GM18520 (cell line): ENCODE results near the gene INTS15.

Source experiments
- ATAC-seq: cut with Tn5 transposase; IDR thresholded peaks from one replicate; pipeline ENCODE4 v1.9.1; 2021; ENCODE audit not compliant: unreplicated experiment

The INTS15 gene

GRCh38 chr7:6642239-6642839, 52.5 kb downstream of the INTS15 start:
- no peak for ATAC-seq

DNA sequence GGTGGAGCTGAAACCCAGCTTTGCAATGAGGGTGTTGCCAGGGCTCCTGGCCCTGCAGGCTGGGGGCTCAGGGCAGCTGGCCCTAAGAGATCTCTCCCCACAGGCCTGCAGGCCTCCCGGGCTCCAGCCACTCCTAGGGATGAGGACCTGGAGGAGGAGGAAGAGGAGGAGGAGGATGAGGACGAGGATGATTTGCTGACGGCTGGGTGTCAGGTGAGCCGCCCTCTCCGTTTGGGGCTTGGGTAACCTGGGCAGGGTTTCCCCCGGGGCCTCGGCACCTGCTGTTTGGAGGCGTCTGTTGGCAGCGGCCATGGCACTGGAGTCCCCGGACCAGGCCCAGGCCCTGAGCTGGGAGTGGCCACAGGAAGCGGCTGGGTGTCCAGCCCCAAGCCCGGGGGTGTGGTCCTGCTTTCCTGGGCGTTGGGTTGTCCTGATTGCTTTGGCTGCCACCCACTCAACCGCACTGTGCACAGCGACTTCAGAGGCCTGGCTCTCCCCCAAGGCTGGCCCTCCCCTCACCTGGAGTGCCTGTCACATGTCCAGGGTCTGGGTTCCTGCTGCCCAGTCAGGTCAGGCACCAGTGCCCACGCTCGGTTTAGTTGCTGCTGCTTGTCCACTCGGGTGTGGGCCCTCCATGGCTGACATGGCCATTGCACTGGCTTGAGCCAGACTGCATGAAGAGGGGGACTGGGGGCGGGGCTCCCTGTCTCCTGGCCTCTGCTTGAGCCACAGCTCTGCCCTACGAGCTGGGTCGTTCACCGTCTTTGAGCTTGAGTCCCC, 53.2 kb downstream of the INTS15 start:
- ATAC-seq = no peak

DNA sequence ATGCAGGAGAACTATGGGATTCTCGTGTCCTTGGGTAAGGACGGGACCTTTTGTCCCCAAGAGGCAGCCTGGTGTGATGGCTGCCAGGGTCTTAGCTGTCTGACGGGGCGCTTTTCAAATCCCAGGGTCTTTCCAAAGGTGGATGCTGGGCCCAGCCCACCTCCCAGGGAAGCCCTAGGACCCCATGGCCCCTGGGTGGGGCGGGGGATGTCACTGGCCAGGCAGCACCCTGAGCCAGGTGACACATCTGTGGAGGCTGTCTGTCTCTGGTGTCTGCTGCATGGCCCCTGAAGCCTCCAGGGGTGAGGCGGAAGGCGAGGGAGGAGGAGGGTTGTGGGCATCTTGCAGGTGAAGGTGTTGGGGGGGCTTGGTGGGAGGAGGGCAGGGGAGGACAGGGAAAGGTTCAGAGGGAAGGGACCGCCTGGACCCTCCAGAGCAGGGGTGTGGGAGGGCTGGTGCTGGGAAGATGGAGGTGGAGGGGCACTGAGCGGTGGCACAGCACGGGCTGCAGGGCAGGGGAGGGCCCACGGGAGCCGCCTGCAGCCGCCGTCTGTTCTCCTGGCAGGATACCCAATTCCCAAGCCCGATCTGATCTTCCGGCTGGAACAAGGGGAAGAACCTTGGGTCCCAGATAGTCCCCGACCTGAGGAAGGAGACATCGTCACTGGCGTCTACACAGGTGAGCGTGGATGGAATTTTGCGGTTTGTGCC, 54.2 kb downstream of the INTS15 start:
- ATAC-seq = no peak

- no peak for ATAC-seq
Measured at GRCh38 chr7:6644728-6645127, 54.9 kb downstream of the INTS15 start.

DNA sequence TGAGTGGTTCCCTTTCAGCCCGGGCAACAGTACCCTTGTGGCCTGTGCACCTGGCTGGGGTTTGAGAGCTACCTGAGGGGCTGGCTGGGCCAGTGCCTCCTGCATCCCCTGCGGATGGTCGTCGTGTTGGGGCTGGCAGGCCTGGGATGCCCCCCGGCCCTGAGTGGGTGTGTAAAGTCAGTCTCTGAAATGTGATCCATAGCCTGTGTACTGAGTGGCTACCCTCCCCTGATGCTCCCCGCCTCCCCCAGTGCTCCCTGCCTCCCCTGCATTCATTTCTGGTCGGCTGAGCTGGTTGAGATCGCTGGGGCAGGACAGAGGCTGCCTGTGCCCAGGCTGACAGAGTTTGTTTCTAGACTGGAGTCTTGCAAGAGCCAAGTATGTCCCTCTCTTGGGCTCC, 56.6 kb downstream of the INTS15 start:
- ATAC-seq = no peak

GRCh38 chr7:6647080-6647479, 57.3 kb downstream of the INTS15 start:
- ATAC-seq = no peak

GRCh38 chr7:6647541-6647940, 57.7 kb downstream of the INTS15 start:
- ATAC-seq = no peak

DNA sequence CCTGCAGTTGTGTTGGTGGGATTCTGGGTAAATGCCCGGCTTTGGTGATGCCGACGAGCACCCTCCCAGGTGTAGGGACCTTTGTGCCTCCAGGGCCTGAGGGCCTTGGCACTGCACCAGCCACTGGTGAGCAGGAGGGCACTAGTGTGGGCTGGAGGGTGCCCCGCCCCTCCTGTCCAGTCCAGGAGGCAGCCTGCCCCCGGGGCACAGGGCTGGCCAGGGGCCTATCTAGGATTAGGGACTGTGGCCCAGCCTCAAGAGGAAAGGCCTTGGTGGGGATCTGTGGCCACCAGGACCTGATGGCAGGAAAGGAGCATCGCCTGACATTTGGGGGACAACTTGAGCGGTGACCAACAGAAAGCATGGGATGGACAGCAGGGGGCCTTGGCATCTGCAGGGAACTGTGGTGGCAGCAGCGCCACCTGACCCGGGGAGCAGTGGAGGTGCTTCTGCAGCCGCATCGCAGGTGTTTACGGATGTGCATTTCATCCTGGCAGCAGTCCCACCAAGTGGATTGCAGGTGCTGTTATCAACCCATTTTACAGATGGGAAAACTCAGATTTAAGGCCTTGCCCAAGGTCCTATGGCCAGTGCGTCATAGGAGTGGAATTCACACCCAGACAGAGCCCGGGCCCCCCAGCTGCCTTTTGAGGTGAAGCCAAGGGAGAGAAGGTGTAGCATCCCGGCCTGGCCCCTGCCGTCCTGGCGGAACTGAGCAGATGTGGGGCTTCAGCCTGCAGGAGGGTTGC, 58.4 kb downstream of the INTS15 start:
- no peak for ATAC-seq

DNA sequence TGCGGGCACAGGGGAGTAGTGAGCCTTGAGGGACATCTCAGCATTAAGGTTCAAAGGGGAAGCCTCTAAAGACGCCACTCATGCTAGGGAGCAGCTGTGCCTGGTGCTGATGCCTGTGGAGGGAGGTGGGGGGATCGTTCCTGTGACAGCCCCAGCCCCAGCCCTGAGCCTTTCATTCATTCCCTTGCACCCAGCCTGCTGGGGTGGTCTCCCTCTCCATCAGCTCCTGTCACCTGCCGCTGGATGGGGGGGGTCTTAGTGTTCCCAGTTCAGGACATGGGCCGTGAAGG, 58.9 kb downstream of the INTS15 start:
- ATAC-seq = no peak

- ATAC-seq = no peak
Measured at GRCh38 chr7:6649241-6649961, 59.6 kb downstream of the INTS15 start.

DNA sequence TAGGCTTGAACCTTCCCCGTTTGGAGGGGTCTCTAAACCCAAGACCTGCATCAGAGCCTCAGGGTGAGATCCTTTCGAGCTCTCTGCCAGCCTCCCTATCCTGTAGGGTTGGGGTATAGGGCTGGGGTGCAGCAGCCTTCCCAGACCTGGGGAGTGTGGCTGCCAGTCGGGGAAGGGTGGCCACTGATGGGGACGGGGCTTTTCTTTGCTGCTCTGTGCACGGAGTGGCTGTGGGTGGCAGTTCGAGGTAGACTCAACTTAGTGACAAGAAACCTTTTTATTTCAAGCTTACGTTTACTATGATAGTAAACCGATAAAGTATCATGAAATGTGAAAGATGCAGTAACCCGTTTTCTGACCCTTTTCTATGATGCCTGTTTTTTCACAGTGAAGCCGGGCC, 60.3 kb downstream of the INTS15 start:
- ATAC-seq = no peak

DNA sequence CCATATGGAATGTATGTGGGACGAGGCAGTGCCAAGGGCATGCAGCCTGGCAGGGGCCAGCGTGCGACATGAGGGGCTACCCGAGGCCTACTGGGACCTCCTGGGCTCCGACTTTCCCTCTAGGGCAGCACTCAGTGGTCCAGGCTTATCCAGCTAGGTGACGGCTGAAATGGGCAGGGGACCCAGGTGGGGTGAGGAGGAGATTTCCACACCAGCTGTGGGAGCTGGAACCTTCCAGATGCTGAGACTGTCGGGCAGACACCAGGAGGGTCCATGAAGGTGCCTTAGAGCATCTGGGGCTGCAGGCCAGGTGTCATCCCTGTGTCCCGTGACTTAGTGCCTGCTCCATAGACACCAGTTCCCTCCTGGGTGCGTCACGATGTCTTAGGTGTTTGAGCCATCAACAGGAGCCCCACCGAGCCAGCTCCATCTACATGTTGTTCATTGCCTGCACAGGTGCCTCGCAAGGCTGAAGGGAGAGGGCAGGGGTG, 60.7 kb downstream of the INTS15 start:
- no peak for ATAC-seq

DNA sequence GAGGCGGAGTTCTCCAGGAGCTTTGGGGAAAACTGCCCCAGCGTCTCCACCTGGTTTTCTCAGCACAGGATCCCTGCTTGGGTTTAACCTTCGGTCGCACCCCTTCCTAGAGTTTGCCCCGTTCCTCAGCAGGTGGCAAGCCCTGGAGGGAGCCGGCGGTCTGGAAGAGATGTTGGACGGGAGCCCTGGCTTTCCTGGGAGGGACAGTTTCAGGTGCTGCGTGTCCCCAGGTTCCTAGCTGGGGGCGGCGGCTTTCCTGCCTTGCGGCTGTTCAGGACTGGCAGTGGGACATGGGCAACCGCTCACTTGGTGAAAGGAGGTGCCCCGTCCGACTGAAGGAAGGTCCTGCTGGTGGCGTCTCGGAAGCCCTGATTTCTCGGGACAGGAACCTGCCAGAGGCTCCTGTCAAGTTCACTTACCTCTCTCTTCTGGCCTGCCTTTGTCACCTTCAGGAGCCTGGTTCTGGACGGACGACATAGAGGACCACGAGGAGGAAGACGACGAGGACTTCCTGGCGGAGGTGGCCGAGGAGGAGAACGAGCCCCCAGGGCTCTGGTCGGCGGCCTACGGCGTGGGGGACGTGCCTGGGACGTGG, 62.1 kb downstream of the INTS15 start:
- no peak for ATAC-seq

DNA sequence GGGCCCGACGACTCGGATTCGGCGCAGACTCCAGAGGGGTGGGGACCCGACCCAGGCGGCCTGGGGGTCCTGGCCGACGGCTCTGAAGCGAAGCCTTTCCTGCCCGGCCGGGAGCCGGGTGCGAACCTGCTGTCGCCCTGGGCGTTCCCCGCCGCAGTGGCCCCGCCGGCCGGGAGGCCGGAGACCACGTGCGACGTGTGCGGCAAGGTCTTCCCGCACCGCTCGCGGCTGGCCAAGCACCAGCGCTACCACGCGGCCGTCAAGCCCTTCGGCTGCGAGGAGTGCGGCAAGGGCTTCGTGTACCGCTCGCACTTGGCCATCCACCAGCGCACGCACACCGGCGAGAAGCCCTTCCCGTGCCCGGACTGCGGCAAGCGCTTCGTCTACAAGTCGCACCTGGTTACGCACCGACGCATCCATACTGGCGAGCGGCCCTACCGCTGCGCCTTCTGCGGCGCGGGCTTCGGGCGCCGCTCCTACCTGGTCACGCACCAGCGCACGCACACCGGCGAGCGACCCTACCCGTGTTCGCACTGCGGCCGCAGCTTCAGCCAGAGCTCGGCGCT, 62.7 kb downstream of the INTS15 start:
- ATAC-seq = no peak

GRCh38 chr7:6653071-6654003, 63.5 kb downstream of the INTS15 start:
- no peak for ATAC-seq

DNA sequence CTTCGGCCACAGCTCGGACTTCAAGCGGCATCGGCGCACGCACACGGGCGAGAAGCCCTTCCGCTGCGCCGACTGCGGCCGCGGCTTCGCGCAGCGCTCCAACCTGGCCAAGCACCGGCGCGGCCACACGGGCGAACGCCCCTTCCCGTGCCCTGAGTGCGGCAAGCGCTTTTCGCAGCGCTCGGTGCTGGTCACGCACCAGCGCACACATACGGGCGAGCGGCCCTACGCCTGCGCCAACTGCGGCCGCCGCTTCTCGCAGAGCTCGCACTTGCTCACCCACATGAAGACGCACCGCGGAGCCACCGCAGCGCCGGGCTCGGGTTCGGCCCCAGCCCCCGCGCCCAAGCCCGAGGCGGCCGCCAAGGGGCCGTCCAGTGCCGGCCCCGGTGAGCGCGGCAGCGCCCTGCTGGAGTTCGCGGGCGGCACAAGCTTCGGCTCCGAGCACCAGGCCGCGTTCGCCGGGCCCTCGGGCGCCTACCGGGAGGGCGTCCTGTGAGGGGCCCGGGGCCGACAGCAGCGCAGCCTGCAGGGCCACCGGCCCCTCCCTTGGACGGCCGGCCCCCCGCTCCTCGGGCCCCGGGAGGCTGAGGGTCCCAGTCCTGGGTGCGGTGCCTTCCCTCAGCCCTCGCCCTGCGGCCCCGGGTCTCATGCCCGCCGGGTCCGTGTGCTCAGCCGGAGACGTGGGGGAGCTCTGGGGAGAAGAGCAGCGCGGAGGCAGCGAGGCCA, 64.5 kb downstream of the INTS15 start:
- no peak for ATAC-seq

- ATAC-seq = no peak
Measured at GRCh38 chr7:6654842-6655610, 65.2 kb downstream of the INTS15 start.
